Measurements from ENCODE around the gene GRM7.

The GRM7 gene

DNA sequence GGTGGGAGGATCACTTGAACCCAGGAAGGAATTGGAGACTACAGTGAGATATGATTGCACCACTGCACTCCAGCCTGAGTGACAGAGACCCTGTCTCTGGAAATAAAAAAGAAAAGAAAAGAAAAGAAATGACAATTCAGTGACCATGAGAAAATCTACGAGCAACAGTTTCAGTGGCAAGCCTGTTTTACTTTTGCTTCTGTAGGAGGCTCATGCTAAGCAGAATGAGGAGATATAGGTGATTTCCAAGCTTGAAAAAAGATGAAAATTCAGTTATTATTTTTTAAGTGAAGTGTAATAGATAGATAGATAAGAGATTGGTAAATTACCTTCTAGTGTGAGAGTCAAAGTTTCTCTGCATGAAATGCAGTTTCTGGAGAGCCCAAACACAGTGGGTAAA is 651.1 kb downstream of the GRM7 start:
- no peak for DNase-seq

DNA sequence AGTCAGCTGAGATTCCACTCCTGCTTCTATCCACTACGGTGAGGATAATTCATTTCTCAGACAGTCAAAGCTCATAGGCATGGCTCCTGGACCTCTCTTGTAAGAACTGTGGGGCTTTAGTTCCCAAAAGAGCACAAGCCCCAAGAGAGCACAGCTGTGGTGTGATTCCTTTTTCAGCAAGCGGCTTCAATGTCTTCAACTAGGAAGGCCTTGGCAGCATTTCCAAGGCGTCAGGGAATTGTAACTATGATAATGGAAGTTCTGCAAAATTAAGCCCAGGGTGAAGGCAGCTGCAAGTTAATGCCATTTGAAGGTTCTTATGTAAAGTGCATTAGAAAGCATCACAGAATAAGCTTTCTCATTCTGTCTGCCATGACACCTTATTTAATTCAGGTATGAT is 657.1 kb downstream of the GRM7 start:
- DNase-seq, result no peak

DNA sequence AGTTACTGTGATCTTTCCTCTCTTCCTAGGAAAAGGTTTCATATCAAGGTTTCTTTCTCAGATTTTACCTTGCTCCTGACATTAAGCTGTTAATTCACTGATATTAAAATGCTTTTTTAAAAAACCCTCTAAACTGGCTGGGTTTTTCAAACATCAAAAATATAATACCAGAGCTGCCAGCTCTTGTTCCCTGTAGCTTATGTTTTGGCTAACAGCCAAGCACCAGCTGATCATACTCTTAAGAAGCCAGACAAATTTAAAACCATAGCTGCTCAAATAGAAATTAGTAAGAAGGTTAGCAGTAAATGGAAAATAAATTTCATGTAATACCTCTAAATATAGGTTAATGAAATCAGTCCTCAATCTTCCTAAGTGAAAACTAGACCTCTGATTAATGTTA is 657.5 kb downstream of the GRM7 start:
- no peak for DNase-seq

DNA sequence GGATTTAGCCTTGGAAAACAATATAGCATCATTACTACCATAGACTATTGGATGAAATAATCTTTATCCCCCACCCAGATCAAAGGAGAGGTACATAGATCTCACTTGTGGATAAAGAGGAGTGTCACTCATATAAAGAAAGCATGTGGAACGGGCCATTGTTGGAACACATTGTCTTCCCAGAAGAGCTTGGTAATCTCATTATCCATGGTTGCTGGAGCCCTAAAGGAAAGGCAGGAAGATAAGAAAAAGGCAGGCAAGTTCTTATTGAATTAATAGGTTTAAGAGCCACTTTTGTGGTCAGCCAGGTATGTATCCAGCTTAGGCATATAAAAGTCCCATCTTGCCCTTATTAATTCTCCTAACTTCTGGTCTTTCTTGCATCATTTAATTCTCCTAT is 659.1 kb downstream of the GRM7 start:
- no peak for DNase-seq

DNA sequence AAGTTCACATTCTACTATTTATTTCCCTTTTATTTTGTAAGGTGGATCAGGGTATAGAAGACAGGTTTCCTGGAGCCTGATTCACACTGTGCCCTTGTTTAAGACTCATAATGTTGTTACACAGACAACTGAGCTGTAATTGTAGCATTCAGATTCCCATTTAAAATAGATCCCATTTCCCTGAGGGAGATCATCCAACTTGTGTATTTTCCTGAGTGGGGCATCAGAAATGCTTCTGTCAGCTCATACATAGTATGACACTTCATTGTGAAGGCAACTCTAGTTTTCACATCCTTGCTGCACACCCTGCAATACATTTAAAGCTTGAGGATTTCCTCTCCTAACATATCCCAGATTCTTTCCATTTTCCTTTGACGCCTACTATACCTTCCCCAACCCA is 659.7 kb downstream of the GRM7 start:
- DNase-seq, result no peak

DNA sequence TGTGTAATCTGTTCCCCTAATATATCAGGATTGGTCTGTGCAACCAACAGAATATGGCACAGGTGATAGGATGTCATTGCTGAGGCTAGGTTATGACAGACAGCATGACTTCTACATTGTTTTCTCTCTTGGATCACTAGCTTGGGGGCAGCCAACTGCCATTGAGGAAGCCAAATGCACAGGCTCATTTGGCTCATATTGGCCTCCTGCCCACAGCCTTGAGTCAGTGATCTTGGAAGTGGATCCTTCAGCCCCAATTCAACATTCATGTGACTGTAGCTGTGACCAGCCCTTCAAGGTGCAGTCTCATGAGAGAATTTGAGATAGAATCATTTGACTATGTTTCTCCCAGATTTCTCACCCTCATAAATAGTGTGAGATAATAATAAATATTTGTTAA is 675.6 kb downstream of the GRM7 start:
- no peak for DNase-seq

DNA sequence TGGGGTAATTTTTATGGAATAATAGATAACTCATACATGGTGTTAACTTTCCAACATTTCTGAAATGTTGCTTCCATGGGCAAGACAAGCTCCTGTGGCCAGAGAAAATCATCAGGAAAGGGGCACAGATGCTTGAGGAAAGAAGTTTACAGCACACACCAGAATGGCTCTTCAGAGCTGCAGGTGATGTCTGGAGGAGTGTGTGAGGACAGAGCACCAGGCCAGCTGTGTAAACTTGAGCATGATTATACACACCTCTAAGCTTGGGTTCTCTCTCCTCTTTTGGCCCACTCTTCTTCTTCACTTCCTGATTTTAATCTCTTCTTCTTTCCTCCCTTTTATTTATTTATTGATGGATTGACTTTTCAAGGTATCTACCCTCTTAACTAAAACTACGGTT is 676.0 kb downstream of the GRM7 start:
- DNase-seq, result no peak

DNA sequence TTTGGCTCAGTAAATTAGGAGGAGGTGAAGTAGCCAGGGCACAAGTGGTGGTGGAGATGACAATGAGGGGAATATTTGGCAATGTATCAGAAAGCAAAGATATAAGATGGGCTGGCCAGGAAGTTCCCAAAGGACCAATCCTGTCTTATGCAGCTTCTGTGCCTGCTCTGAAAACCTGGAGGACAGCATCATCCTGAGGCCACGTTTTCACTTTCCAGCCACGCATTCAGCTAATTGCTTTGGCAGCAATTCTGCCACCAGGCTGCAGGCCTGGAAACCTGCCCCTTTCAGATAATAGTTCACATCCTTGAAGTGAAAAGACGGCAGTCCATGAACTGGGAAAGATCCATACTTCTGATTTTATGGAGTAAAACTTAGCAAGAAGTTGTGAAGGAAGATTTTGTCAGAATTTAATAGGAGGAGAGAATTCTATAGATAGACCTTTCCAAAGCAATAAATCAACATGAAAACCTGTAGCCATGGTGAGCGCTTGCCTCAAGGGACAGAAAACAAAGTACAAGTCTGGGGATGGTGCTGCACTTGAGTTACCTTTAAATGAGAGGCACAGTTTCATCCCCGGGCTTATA is 682.5 kb downstream of the GRM7 start:
- DNase-seq, result no peak

DNA sequence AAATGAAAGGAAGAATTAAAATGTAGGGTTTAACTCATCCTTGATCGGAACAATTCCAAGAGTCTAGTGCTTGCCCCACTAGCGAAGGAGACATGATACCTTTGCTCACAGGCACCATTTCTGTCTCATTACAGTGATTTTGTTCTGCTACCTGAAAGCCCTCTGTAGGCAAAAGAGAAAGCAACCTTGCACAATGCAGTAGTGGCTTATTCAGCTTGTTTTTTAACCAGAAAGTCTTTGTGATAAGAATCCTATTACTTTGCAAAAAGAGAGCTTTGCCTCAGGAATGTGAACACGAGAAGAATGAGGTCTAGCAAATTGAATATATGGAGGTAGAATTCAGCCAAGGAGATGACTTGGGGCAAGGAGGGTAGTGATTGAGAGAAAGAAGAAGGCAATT is 684.4 kb downstream of the GRM7 start:
- DNase-seq, result no peak

DNA sequence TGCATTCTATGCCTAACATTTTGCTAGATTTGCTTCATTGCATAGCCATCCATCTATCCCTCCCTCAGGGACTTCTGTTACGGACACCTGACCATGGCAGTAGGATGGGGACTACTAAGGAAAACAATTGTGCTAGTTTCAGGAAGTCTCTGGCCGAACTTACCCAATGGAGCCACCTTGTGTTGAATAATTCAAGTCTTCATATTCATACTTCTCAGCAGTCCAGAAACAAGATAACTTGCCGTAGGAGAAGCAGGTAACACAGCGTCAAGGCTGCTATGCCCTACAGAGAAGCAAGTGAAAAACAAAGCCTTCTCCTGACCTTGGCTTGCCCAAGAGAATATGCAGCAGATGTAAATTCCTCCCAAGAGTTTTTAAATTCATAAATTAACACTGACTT is 685.3 kb downstream of the GRM7 start:
- DNase-seq, result peak; percentile 9

DNA sequence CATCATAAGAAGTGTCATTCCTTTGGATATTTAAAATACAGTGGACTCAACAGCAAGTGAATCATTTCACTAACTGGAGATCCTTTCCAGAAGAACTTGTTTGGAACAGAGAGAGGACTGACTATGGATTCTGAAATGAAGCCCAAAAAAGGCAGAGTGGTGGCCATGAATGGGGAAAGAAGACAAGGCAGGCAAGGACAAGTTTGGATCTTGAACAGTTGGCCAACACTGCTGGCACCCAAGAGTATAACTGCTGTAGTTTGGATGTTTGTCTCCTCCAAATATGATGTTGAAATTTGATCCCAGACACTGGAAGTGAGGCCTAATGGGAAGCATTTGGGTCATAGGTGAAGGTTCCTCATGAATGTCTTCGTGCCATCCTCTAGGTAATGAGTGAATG is 686.9 kb downstream of the GRM7 start:
- DNase-seq, result no peak

DNA sequence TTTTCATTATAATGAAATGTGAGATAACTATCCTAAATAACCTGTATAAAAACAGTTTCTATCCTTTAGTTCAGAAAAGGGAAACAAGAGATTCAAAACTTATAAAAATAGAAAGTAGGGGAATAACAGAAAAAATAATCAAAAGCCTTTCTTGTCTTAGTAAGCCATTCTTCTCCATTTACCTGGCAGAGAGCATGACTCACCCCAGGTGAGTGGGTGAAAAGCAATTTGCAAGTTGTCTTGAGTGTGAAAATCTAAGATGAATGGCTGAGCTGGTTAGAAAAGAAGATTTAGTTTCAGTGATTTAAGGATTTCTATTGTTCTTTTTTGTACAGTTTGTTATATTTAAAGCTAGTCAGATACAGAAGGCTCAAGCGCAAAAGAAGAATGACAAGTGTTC is 702.0 kb downstream of the GRM7 start:
- DNase-seq, result no peak

DNA sequence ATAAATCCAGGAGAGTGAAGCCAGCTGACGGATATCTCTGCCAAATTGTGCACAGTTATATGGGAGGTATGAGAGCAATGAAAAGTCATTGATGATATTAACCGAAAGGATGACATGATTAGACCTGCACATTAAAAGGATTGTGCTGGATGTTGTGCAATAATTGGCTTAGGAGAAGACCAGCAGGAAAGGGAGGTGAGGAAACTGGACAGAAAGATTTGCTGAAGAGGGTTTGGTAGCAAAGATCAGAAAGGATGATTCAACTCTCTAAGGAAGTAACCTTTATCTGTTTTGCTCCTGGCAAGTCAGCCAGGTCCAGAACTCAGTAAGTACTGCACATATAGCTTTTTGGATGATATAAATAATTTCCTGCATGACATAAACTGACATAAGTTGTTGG is 704.7 kb downstream of the GRM7 start:
- DNase-seq, result no peak

DNA sequence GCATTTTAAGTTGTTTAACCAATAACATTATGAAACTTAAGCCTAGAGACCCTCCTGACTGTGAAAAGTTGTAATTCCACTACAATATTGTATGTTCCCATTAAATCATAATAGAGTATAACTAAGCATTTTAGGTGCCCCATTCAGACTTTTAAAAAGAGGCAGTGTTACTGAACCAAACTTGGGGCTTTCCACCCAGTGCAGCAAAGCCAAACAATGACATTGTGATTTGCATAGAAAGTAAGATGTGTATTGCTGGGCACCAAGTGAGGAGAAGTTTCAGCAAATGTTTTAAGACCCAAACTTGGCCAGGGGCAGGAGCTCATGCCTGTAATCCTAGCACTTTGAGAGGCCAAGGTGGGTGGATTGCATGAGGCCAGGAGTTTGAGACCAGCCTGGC is 706.2 kb downstream of the GRM7 start:
- DNase-seq, result no peak

DNA sequence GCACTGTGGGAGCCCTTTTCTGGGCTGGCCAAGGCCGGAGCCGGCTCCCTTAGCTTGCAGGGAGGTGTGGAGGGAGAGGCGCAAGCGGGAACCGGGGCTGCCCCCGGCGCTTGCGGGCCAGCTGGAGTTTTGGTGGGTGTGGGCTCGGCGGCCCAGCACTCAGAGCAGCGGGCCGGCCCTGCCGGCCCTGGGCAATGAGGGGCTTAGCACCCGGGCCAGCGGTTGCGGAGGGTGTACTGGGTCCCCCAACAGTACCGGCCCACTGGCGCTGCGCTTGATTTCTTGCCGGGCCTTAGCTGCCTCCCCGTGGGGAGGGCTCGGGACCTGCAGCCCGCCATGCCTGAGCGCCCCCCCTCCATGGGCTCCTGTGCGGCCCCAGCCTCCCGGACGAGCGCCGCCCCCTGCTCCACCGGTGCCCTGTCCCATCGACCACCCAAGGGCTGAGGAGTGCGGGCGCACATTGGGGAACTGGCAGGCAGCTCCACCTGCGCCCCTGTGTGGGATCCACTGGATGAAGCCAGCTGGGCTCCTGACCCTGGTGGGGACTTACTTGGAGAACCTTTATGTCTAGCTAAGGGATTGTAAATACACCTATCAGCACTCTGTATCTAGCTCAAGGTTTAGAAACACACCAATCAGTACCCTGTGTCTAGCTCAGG is 707.7 kb downstream of the GRM7 start:
- no peak for DNase-seq

DNA sequence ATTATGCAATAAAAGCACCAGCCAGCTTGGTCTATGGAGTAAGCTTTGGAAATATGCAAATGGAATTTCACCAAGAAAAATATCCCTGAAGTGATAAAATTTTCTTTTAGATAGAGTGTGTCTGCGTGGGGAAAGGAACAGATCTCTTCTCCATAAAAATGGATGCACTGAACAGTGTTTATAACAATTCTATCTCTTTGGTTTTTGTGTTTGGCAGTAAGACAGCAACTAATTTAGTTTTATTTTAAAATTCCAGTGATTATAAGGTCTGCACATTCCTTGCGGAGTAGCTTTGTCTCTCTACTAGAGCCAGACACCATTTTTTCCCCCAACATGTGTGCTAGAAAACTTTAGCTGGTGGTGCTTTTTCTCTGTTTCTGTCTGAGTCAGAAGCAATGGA is 712.4 kb downstream of the GRM7 start:
- DNase-seq, result no peak

DNA sequence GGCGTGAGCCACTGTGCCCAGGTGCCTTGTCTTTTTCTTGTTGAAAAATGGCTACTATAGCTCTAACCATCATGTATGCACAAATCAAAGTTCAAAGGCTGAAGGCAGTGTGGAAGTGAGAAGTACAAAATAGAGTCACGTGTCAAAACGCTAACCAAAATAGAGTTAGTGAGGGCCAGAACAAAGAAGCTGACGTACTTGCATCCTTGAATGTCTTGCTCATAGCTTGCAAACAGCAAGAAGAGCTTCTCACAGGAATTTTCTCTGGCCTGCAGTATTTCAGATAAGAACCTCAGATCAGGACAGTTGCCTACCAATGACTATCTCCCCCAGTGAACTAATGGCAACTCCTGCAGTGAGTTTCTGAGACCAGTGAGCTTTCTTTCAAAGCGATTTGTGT is 713.5 kb downstream of the GRM7 start:
- DNase-seq, result no peak

DNA sequence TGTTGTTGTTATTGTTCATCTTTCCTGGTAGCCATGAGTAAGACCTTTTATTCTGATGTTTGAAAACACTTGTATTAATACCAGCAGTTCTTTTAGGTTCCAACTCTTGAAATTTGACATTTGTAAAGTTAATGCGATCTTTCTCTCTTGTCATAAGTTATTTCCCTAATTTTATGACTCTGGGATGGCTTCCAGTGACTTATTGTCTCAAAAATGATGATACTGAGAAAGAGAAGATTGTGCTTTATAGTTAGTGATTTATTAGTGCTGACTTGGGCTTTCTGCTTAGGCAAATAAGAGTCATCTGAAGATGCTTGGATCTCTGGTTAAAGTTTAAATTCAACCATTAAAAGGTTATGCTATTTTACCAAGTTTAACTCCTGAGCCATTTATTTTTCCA is 715.2 kb downstream of the GRM7 start:
- DNase-seq, result no peak

DNA sequence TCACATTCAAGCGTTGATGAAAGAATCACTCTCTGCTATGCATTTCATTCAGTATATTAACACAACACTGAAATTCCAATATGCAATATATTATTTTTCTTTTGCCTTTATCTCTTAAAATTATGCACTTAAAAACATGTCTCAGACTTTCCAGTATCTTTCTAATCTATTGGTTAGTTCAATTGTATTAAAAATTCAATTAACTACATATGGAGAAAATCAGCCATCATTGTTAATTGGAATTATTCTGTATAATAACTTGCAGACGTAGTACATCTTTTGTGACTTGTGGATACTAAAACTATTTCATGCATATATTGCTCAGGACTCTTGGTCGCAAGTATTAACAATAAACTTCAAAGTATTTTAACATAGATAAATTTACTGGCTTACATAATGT is 715.6 kb downstream of the GRM7 start:
- no peak for DNase-seq

DNA sequence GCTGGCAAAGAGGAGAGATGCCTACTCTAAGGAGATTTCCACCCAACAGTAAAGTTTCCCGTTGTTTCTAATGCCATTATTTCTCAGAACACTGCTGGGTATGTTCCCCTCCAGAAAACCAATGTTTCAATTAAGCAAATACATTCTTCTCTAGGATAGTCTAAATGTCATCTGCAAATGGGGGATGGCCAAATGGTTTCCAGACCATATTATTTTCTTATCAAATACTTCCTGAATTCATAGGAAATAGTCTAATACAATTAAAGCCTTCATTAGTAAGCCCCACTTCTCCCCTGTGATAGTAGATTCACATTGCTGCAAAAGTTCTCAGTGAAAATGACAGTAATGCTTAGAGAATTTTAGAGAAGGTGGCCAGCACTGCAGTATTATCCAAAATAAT is 716.6 kb downstream of the GRM7 start:
- DNase-seq, result no peak

DNA sequence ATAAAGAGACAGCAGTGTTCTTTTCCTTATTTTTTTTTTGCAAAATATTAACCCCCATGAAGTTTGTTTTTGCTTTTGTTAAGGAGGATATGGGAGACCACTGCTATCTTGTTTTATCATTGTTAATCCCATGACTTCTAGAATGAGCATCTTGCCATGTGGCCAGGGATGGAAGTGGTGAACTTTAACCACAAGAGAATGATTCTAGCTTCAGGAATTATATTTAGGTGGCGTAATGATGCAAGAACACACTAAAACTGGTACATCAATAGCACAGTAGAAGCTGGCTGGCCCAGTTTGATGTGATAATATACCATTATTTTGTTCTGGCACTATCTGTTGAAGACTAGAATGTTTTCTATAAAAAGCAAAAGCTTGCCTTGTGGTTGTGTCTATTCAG is 720.9 kb downstream of the GRM7 start:
- no peak for DNase-seq

DNA sequence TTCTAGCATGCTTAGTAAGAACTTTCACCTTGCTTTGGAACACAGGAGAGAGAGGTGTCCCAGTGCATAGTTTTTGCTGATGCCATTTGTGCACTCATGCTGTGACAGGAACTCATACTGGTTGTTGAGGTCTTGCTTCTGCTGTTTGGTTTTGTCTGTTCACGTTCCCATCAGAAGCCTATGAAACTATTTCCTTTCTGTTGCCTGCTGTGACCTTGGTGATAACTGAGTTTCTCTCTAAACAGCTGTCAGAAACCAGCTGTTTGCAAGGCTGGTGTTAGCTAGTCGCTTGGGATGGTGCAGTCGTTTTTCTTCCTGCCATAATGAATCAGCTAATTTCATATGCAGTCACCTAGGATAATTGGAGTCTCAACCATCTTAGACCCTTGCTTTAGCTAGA is 724.1 kb downstream of the GRM7 start:
- DNase-seq, result no peak

DNA sequence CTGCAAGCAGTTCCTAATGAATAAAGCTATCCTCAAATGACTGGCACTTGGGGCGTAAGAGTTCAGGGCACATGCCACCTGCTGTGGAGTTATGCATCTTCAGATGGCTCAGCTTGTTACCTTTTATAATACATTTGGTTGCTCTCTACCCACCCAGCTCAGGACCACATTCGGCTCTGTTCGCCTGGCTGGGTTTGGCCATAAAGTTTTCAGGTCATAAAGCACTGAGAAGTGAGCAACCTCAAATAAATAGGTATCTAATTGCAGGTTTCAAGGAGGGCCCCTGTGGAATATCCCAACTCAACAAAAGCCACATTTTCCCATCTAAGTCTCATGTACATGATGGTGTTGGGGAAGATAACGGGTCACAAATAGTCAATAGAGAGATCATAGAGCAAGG is 727.3 kb downstream of the GRM7 start:
- DNase-seq, result no peak

DNA sequence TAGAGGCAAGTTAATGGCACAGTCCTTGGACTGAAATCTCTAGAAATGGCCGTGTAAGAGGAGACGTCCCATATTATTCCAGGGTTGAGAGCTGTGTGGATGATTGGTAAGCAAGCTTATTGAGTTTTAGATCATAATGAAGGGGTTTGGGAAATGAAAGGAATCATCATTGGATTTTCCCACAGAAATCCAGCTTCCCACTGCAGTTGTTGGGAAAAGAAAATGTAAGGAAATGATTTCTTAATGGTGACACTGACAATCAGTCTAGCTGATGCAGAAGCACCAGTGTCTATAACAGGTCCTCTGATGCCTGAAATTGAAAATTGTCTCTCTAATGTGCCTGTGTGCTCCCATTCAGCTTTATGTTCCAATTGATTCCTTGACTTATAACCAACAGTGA is 728.6 kb downstream of the GRM7 start:
- DNase-seq, result no peak

DNA sequence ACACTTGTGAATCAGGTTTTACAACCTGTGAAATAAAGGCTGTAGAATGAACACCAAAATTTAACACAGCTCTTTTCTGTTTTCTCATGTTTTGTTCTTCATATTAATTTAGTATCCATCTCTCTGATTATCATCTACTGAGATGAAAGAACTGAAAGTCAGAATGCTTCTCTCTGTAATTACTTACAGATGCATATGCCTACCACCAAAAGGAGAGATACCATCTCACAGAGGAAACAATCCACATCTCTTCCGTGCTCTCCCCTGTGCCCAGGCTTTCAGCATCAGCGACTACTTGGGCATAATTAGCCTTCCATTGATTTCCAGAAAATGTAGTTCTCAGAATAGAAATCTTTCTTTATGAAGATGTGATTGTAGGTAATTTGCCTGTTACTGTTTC is 741.4 kb downstream of the GRM7 start:
- no peak for DNase-seq

DNA sequence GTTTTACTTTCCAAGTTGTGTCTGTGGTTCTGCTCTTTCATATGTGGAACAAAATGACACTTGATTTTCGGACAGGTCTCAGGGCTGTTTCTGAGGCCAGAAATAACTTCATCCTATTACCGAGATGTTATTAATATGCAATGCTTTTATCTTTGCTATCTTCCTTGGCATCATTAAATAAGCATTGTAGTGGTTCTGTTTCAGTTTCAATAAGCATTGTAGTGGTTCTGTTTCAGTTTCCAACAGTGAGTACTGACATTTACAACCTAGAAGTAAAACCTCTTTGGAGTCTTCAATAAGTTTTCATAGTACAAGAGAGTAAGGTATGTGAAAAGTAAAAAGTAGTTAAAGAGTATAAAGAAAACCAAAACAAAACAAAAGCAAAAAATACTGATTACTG is 746.2 kb downstream of the GRM7 start:
- DNase-seq, result no peak

Data from KG1 (cell line).